ENCODE measurements around the gene PALD1. TPM values are rescaled to one million over a fixed set of nuclear protein-coding genes. Genes with fewer than 3 reads are reported as not detected.

PALD1 gene
- total and polyA plus RNA-seq, 2 of the 4 experiments (the other 2 are of a cell fraction) = 0.12 to 0.18 TPM

GRCh38 chr10:70455213-70455630, 23.3 kb upstream of the PALD1 start:
- Histone ChIP-seq H3K4me3 (ENCODE audit: insufficient read depth, low read depth, low read length) (no peak overlapping the region), H2BK5ac (ENCODE audit: low read depth, low read length, poor library complexity, severe bottlenecking) (no peak overlapping the region), H4K5ac (ENCODE audit: low read depth, low read length) (no peak overlapping the region), H3K9me1 (ENCODE audit: insufficient read depth, low read length) (peaks cover 4% of the 10 kb centered on the region; the same call in 1 of the 2 replicates), H2BK20ac (ENCODE audit: low read depth, low read length) (no peak overlapping the region), H3K79me1 (ENCODE audit: low read depth in 1 of 2, low read length in 2 of 2) (no peaks in the 10 kb centered on the region), H2BK15ac (ENCODE audit: low read depth, low read length) (no peak overlapping the region), H3K56ac (ENCODE audit: extremely low read depth, insufficient read depth, low read length) (no peak overlapping the region), H4K8ac (ENCODE audit: low read depth in 2 of 2, low read length in 2 of 2) (no peak overlapping the region), H3K36me3 (ENCODE audit: control insufficient read depth, insufficient read depth, low read length) (no peaks in the 10 kb centered on the region), H3K18ac (ENCODE audit: low read depth, low read length) (no peak overlapping the region), H3K23ac (ENCODE audit: low read depth, low read length) (no peak overlapping the region), H3K4ac (ENCODE audit: low read depth, low read length) (no peak overlapping the region), H3K4me1 (ENCODE audit: control insufficient read depth, insufficient read depth, low read length) (peaks cover 4% of the 10 kb centered on the region; the same call in 1 of the 2 replicates), H2AFZ (replicated peaks; ENCODE audit: low read length, poor library complexity) (no peak overlapping the region), H3K27me3 (ENCODE audit: control insufficient read depth, insufficient read depth, low read length) (peaks cover 33% of the 10 kb centered on the region), H2AK5ac (ENCODE audit: low read depth, low read length) (no peak overlapping the region), H4K91ac (ENCODE audit: insufficient read depth, low read depth, low read length) (no peak overlapping the region), H3K9me3 (ENCODE audit: control insufficient read depth, insufficient read depth, low read length) (no peaks in the 10 kb centered on the region), H3K4me2 (ENCODE audit: low read depth, low read length) (no peak overlapping the region), H4K20me1 (ENCODE audit: insufficient read depth, low read length) (no peaks in the 10 kb centered on the region), H2BK120ac (ENCODE audit: low read depth, low read length) (no peak overlapping the region), H2AK9ac (replicated peaks; ENCODE audit: low read depth, low read length, poor library complexity) (no peak overlapping the region), H3K9ac (ENCODE audit: low read depth, low read length) (no peak overlapping the region), H3K14ac (replicated peaks; ENCODE audit: low read depth, low read length) (no peak overlapping the region), H3K27ac (ENCODE audit: insufficient read depth, low read length) (no peak overlapping the region)
- POLR2A ChIA-PET (ENCODE audit: unreplicated experiment) = no interaction called here
- dilution Hi-C loops (cut with HindIII; ENCODE audit: low sequenced_read_pairs, unreplicated experiment) = no loop called here
- CTCF ChIA-PET = no interaction called here
- no CpG with 5 or more reads among the region's 6 CpGs for WGBS, 2 experiments (ENCODE audit: extremely low coverage in 2 of 2, insufficient read length in 1 of 2)
- ATAC-seq (ENCODE audit: low read depth) (no peak), DNase-seq (no peak)
- in situ Hi-C loops (cut with MboI; ENCODE audit: low sequenced_read_pairs) = no loop called here
- no TSS peak for BruUV-seq (replicated peaks)
- intact Hi-C loops (cut with micrococcal nuclease) = no loop called here
- TF ChIP-seq POLR2A (IDR thresholded peaks at IDR 0.05; ENCODE audit: low read depth, low read length) = no peak
- no peak for TF ChIP-seq SMC3 (IDR thresholded peaks at IDR 0.05; ENCODE audit: low read depth, low read length)
- TF ChIP-seq CHD1 (IDR thresholded peaks at IDR 0.05; ENCODE audit: low read depth, low read length) = no peak
- no peak for TF ChIP-seq BHLHE40 (IDR thresholded peaks at IDR 0.05; ENCODE audit: low read depth, low read length)
- no peak for TF ChIP-seq MXI1 (IDR thresholded peaks at IDR 0.05; ENCODE audit: borderline replicate concordance, low read depth, low read length)
- no peak for TF ChIP-seq CEBPB (IDR thresholded peaks at IDR 0.05; ENCODE audit: low read depth, low read length)
- no peak for TF ChIP-seq FOS (IDR thresholded peaks at IDR 0.05; ENCODE audit: low read depth, low read length)
- no peak for TF ChIP-seq USF2 (IDR thresholded peaks at IDR 0.05; ENCODE audit: low read depth, low read length)
- no peak for TF ChIP-seq RCOR1 (IDR thresholded peaks at IDR 0.05; ENCODE audit: insufficient replicate concordance, low read length)
- TF ChIP-seq, protein P1, sequence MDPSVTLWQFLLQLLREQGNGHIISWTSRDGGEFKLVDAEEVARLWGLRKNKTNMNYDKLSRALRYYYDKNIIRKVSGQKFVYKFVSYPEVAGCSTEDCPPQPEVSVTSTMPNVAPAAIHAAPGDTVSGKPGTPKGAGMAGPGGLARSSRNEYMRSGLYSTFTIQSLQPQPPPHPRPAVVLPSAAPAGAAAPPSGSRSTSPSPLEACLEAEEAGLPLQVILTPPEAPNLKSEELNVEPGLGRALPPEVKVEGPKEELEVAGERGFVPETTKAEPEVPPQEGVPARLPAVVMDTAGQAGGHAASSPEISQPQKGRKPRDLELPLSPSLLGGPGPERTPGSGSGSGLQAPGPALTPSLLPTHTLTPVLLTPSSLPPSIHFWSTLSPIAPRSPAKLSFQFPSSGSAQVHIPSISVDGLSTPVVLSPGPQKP (IDR thresholded peaks at IDR 0.05; ENCODE audit: borderline replicate concordance, low read depth, low read length) = no peak
- TF ChIP-seq MAFK (IDR thresholded peaks at IDR 0.05; ENCODE audit: low read depth, low read length) = no peak
- no peak for TF ChIP-seq NFE2L2 (IDR thresholded peaks at IDR 0.05; ENCODE audit: low read depth, low read length)

Measured in IMR-90 (cell line).